GM21515 (cell line): ENCODE data around the gene BACH2.
"Not testable (repeated sequence)": the region's sequence is repeated elsewhere in the genome, so short reads cannot be mapped to it uniquely, and the experiment has no call there.

Experiments used
- ATAC-seq: cut with Tn5 transposase; IDR thresholded peaks from one replicate; pipeline ENCODE4 v1.9.1; 2021; ENCODE audit not compliant: unreplicated experiment

BACH2 gene

DNA sequence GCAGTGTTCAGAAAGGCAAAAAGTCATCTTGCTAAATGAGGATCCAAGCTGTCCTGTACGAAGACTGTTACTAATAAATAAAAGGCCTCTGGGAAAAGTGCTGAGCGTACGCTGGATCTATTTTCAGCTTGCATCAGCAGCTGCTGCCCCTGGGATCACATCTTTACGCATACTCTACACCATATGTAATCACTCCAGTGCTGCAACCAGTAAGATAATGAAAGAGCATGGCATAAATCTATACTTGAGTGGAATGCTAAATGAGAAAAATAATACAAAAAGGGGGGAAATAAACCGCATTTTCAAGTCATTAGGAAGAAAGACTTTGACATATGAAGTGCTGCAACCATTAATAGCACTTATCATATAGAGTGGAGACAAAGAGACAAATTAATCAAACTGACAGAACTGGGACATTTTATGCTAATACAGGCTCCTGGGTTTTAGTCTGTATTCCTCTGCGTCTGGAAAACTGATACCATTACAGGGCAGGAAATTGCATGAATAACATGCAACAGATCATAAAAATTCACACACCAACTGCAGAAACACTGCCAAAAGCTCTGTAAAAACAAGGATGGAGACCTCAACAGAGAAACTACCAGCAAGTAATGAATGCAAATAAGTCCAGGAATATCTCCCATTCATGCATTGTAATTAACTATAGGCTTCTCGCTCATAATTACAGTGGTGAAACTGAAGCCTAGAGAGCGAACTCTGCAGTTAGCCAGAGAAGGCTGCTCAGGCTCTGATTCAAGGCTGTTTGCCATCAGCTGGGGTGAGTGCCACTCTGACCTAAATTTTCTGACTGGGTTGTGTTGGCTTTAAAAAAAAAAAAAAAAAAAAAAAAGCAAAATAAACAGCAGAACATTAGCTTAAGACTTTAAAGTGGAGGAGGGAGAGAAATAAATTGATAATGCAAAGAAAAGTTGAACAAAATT is 318.6 kb downstream of the BACH2 start:
- no peak for ATAC-seq

DNA sequence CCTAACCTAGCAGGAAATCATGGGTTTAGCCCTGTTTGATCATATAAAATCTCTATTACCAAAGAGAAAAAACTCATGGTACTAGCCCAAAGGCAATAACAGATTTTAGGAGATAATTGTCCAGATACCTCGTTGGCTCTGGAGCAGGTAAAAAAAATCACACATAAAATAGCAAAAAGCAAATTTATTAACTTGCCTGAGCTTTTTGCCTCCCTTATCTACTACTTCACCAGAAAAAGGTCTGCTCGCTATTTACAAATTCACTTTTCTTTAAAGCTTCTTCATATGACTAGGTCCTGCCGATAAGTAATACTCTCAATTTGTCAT is 320.0 kb downstream of the BACH2 start:
- ATAC-seq = no peak

DNA sequence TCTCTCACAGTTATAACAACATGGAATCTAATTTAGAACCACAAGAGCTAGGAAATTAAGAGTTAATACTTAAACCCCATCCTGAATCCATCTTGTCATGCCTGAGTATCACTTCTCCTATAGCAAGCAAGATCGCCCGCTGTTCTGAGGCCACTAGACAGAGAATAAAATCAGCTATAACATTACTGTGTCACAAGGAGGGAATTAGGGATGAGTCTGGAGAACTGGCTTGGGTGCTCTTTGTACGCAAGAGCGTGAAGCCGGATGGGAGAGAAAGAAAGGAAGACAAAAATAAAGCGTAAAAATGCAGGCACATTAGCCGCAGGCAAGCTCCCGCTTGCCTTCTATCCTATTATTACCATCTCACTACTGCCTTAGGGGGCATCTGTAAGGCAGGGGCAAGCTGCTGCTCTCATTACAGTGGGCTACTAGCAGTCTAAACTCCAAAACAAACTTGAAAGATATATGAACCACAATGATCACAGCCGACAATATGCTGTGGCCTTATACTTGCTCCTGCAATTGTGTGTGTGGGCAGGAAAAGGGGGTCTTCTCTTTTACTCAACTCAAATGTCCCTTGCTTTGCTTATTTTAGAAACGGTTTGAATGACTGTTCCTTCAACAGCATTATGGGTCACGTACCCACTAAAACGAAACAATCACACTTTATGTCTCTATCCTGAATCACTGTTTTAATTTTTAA is 320.5 kb downstream of the BACH2 start:
- ATAC-seq = no peak

DNA sequence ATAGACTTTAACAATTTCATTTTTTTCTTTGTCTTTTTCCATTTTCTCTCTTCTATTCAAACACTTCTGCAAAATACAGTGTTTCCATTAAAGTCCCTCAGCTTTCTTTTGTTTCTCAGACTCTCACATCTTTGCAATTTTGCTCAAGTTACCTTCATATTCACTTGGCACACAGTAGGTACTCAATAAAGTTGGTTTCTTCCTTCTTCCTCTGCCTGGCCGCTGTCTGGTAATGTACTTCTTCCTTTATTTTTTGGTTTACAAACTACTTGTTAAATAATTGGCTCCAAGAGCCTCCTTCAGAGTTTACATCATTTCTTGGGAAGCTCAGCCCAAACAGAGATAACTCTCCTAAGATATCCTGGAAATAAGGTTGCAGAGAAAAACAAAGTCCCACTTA is 321.3 kb downstream of the BACH2 start:
- no peak for ATAC-seq

DNA sequence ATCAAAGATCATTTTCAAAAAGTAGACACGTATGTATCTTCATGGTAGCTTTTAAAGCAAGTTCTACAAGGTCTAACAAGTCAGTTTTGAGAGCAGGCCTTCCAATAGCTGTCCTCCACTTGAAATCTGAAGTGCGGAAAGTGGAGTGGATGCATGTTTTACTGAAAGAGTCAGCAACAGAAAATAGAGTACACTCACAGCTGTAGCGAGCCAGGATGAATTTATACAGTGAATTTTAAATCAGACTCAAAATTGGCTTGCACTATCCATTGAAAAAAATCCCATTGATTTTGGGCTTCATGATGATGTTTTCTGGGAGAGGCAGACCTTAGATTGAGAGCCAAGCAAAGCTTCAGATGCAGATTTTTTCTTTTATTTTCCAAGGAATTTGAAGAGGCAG is 321.8 kb downstream of the BACH2 start:
- ATAC-seq = no peak

DNA sequence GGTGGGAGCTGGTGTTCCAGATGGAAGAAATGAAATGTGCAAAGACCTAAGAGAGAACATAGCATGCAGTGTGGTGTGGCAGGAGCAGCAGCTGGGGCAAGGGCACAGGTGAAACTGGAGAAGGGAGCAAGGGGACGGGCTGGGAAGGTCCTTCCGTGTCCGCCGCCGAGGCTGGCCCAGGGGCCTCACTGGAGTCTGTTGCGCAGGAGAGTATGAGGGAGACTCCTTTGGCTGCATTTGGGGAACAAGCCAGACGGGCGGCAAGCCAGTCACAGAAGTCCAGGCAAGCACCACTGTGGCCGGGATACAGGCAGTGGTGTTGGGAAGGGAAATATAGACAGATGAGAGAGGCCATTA is 324.6 kb downstream of the BACH2 start:
- no peak for ATAC-seq

DNA sequence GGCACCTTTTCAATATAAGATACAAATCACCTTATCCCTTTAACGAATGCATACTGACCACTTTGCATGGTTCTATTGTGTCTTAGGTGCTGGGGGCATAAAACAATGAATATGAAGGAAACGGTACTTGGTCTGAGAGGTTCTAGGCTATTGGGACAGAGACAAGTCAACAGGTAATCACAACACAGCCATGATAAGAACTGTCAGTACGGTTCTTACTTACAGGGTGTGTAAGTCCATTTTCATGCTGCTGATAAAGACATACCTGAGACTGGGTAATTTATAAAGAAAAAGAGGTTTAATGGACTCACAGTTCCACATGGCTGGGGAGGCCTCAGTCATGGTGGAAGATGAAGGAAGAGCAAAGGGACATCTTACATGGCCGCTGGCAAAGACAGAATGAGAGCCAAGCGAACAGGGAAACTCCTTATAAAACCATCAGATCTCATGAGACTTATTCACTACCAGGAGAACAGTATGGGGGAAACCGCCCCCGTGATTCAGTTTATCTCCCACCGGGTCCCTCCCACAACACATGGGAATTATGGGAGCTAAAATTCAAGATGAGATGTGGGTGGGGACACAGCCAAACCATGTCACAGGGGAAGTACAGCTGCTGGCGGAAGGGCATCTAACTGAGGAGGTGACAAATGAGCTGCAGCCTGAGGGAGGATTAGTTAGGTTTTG is 325.2 kb downstream of the BACH2 start:
- ATAC-seq = not testable (repeated sequence)

DNA sequence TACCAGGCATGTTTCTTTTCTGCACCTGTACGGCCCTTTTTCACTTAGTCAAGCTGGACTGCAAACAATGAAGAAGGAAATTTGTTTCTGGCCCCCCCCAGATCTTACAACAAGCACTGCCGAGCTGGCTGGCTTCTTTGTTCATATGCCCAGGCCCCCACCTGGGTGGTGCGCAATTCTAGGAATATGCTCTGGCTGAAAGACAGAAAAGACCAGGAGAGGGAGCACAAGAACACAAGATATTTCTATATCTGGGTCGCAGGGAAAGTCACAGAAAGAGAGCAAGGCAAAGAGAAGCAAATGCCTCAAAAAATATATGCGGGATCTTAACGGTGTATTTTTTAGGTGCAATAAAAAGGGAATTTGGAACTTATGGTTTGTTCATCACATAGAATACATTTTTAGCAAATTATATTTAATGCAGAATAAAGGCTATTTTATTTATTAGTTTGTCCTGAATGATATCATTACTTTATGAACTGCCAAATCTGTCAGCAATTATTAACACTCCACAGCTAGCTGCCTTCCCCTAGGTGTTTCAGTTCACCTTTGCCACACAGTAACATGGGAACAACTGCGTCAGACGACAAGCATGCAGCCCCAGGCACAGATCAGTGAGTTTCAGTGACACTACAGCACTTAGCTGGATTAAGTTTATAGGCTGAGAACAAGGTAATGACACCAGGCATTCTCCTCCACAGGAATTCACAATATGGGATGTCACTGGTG is 325.9 kb downstream of the BACH2 start:
- ATAC-seq = no peak

DNA sequence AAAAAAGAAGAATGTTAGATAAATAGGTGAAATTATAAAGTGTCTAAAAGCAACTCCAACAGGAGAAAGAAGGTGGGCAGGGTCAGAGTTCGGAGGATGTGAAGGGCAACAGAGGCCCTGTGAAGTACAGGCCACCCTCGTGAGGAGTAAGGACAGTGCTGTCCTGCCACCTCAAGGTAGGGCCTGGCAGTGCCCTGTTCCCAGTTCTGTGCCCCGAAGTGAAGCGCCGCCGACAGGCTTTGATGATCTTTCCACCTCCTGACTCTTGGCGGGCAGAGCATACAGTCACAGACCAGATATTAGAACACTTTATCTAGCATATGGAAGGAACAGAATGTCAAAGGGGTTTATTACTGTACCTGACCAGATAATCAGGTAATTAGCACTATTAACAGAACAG is 326.6 kb downstream of the BACH2 start:
- ATAC-seq = no peak

DNA sequence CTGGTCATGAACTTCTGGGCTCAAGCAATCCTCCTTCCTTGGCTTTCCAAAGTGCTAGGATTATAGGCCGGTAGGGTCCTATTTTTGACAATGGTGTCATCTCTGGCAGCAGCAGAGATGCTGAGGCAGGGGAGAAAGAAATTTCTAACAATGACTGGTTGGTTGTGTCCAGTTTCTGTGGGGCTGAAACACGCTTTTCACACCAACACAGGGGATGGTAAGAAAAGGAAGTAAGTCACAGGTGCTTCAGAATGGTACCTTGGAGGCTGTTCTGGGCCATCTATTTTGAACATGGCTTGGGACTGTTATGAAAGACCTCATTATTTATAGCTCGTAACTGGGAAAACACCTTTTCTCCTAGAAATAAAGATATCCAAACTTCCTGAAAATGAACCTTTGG is 329.7 kb downstream of the BACH2 start:
- ATAC-seq = no peak

DNA sequence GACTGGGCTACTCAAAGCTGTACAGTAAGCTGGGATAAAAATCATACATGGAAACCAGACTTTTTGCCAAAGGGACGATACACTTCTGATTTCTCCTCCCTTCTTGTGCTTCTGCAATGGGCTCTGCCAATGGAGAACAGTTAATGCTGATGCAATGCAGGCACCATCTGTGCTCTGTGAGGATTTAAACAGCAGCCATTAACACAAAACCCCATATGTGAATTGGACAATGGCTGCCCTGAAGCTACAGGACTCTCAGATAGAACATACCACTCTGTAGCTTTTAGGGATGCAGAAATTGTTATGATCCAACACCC is 330.5 kb downstream of the BACH2 start:
- no peak for ATAC-seq

DNA sequence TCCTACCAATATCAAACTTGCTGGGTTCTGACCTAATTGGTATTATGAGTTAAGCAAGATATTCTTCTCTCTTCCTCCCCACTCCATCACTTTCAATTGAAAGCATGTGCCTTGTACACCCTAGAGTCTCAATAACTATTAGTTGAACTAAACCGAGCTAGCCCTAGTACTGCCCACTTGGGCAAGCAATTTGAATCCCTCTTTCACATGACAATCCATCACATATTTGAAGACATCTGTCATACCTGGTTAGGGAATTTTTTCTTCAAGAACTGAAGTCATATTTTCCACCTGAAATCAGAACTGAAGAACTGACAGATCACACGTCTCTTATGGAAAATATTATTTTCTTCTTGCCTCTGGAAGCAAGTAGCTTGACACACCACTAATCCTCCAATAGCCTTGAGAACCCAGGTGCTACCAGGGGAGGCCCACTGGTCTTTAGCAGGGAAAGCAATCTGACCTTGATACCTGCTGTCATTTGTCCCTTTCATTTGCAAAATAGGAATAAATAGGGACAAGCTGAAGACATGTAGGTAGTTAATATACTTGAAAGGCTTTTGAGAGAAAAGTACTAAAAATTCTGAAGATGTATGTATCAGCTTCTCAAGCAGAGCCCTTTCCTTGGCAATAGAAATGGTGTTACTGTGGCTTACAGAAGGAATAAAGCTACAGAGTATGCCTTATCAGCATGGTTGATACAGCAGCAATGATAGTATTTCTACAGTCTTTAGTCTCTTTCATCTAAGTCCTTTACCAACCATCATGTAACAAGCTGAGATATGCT is 331.0 kb downstream of the BACH2 start:
- ATAC-seq = no peak

DNA sequence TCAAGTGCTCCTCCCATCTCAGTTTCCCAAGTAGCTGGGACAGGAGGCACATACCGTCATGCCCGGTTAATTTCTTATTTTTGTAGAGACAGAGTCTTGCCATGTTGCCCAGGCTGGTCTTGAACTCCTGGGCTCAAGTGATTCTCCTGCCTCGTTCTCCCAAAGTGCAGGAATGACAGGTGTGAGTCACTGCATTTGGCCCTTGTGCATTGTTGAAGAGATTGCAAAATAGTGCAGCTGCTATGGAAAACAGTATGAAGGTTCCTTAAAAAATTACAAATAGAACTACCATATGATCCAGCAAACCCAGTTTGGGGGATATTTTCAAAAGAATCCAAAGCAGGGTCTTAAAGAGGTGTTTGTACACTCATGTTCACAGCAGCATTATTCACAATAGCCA is 333.3 kb downstream of the BACH2 start:
- no peak for ATAC-seq

DNA sequence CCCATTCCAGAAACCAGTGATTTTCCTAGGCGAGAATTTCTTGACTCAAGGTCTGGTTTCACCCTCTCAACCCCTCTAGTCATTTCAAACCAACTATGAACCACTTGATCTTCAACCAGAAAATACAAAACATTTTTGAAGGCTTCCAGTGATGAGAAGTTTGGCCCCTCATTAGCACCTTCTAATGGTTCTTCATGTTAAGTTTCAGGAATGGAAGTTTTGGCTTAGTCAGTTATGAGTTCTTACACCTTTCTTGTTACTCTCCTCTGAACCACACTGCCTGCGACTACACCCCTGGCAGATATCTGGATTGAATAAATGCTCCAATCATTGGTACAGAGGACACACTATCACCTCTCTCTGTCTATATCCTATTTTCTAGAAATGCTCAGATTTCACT is 335.2 kb downstream of the BACH2 start:
- ATAC-seq = no peak

DNA sequence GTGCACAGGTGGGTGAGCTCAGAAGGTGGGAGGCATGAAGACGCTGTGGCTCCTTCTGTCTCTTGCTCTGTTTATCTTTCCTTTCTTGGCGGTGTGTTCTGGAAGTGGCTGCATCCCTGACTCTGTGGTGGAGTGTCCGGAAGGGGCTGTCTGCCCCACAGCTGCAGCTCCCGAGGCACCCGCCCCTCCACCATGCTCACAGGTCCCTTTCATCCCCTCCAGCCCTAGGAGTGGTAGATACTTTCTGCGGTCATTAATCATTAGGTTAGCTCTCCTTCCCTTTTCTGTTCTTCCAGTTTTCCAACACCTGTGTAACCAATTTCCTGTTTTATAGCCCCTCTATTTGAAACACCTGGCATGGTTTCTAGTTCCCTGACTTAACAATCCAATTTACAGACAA is 336.8 kb downstream of the BACH2 start:
- no peak for ATAC-seq

DNA sequence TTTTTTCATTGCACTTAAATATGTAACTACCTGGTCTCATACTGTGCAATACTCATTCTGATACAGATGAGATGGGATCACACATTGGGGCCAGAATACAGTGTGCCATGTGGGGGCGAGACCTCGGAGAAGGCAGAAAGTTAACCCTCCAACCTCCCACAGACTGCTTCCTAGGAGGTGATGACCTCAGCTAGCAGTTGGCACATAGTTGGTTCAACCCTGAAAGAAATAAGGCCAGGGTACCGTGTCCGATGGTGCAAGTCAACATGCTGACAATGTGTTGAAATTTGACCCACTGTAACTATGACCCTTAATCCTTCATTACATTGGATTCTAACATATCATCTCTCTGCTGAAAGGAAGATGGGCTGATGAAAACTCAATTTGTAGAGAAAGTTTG is 340.5 kb downstream of the BACH2 start:
- no peak for ATAC-seq

DNA sequence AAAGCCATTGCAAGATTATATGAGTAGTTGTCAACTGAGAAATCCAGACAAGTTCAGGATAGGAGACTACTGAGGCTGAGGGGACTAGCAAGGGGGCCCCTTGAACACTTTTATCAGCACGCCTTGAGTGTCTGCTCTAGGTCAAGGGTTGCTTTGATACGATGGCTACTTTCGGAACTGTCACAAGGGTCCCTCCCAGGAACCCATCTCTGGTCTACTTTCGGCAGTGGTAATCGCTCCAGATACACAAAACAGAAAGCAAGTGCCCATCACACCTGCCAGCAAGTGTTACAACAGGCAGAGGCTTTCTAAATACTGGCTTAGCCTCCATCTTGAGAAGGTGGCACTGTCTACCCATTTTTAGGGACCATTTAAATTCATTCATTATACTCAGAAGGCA is 341.3 kb downstream of the BACH2 start:
- no peak for ATAC-seq

DNA sequence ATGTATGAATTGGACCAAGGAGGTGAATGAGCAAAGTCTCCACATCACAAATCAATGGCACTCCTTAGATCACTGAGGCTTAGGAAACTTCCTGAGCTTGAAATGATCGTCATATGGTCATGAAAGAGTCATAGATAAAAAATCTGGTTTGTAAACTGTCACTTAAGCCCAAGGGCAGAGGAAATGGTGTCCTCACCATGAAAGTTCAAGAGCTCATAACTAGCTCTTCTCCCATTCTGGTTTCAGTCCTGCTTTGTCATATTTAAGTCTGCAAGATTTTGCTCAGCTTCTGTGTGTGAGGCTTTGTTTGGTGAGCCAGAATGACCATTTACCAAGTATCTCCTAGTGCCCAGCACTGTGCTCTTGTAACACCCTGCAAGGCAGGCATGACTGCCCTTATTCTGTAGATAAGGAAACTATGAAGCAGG is 341.9 kb downstream of the BACH2 start:
- no peak for ATAC-seq

DNA sequence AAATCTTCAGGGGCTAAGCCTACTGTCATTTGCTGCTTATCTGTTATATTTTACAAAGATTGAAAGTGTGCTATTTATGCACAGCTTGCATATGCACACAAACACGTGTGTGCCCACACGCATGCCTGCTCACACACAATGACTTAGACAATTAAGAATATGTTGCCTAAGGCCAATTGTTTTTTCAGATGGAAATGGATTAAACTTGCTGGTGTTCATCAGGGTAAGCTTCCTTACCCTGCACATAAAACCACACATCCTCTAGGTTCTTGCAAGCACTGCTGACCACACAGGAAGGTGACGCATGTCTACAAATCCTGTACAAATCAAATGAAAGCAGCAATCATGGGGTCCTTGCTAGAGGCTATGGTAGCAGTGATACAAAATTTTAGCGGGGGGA is 344.0 kb downstream of the BACH2 start:
- ATAC-seq = no peak

DNA sequence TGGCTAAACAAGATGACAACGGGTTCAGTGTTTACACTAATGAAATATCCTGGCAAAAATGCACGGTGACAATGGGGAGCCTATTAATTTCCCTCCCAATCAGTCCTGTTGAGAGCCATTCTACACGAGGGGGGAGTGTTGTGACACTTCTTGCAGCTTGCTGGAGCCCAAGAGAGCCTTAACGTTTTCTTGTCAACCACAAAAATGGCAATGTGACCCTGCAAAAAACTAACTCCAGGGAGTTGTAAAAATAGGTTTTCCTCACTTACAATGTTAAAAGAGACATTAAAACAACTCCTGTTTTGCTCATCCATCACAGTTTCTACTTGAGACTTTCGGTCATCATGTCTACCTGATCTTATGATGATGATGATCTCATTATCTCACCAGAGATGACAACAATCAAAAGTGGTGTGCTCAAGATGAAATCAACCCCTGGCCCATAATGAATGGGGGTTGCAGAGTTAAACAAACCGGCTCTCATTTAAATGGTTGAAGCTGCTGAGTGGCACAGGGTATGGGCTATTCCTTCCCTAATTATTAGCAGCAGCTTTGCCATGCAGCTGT is 344.5 kb downstream of the BACH2 start:
- no peak for ATAC-seq
